Smooth muscle cell (in vitro differentiated cells): Measurements from ENCODE around the gene PSD. TPM values are rescaled to one million over a fixed set of nuclear protein-coding genes. Genes with fewer than 3 reads are reported as not detected.

Experiments used
- DNase-seq: peaks from one replicate; lab custom pipeline; 2025; ENCODE audit not compliant: unreplicated experiment; lab: John Stamatoyannopoulos, UW
- H2AFZ ChIP-seq: fragments of 200-600 bp; sonication (generic); 2 replicates; pipeline ENCODE4 v1.6.0; 2016; ENCODE audit warnings: antibody characterized with exemption, low read depth, mild to moderate bottlenecking
- H3F3A ChIP-seq: fragments of 200-600 bp; sonication (generic); 2 replicates; pipeline ENCODE4 v1.6.0; 2017; ENCODE audit warnings: antibody characterized with exemption, low read depth
- H3K27ac ChIP-seq: fragments of 200-600 bp; sonication (generic); 2 replicates; pipeline ENCODE4 v1.5.1; 2016; ENCODE audit warnings: low read depth, mild to moderate bottlenecking
- H3K27me3 ChIP-seq: fragments of 200-600 bp; sonication (generic); 2 replicates; pipeline ENCODE4 v1.6.1; 2016; ENCODE audit warnings: low read depth, mild to moderate bottlenecking
- H3K36me3 ChIP-seq: fragments of 200-600 bp; sonication (generic); 2 replicates; pipeline ENCODE4 v1.5.1; 2016; ENCODE audit warnings: low read depth
- H3K4me1 ChIP-seq: fragments of 200-600 bp; sonication (generic); 2 replicates; pipeline ENCODE4 v1.5.1; 2016; ENCODE audit warnings: low read depth
- H3K4me2 ChIP-seq: fragments of 200-600 bp; sonication (generic); 2 replicates; pipeline ENCODE4 v1.6.0; 2016; ENCODE audit warnings: mild to moderate bottlenecking
- H3K4me3 ChIP-seq: fragments of 200-600 bp; sonication (generic); 2 replicates; pipeline ENCODE4 v1.5.1; 2016; ENCODE audit warnings: mild to moderate bottlenecking
- H3K79me2 ChIP-seq: fragments of 200-600 bp; sonication (generic); 2 replicates; pipeline ENCODE4 v1.6.0; 2016; ENCODE audit warnings: low read depth, mild to moderate bottlenecking
- H3K9ac ChIP-seq: fragments of 200-600 bp; sonication (generic); 2 replicates; pipeline ENCODE4 v1.6.0; 2016; ENCODE audit warnings: low read depth
- H3K9me3 ChIP-seq: fragments of 200-600 bp; sonication (generic); replicated peaks from 2 replicates; pipeline ENCODE4 v1.5.1; 2016; ENCODE audit warnings: low read depth
- H4K20me1 ChIP-seq: fragments of 200-600 bp; sonication (generic); 2 replicates; pipeline ENCODE4 v1.6.0; 2016; ENCODE audit warnings: low read depth
- CTCF ChIP-seq: fragments of 200-600 bp; sonication (generic); IDR thresholded peaks from 2 replicates; pipeline ENCODE4 v1.5.1; 2017; ENCODE audit warnings: borderline replicate concordance, mild to moderate bottlenecking, antibody characterized with exemption; ENCODE audit not compliant: insufficient read depth, poor library complexity, severe bottlenecking
- WGBS: methylation state at CpG from one replicate; pipeline ENCODE4 v1.1.7; 2016; ENCODE audit warnings: low lambda C conversion rate; 5-methylcytosine and 5-hydroxymethylcytosine counted together
- polyA plus RNA-seq: library from polyadenylated mRNA; unstranded; fragments of >200 nt; fragmentation: Nextera tagmentation; extraction: Ambion mirVana; gene quantifications from 2 replicates; pipeline ENCODE4 v1.2.1, GENCODE V29; 2016
- total RNA-seq: library from RNA; depleted of rRNA; stranded (reverse); fragments of >200 nt; gene quantifications from 2 replicates; pipeline ENCODE4 v1.2.3, GENCODE V29; 2014

Gene PSD
- total and polyA plus RNA-seq, 2 experiments from 2014 or later = 4.1 to 31.6 TPM

GRCh38 chr10:102375250-102375649, 43.3 kb downstream of the PSD start:
- Histone ChIP-seq H2AFZ (no peak overlapping the region), H4K20me1 (peaks cover 13% of the 10 kb centered on the region), H3K4me3 (no peak overlapping the region), H3F3A (no peaks in the 10 kb centered on the region), H3K79me2 (no peaks in the 10 kb centered on the region), H3K4me1 (no peaks in the 10 kb centered on the region), H3K9me3 (no peaks in the 10 kb centered on the region), H3K36me3 (peaks cover 19% of the 10 kb centered on the region), H3K4me2 (no peak overlapping the region), H3K27ac (no peak overlapping the region), H3K9ac (no peak overlapping the region), H3K27me3 (no peaks in the 10 kb centered on the region)
- no peak for DNase-seq
- peak; percentile 9 for TF ChIP-seq CTCF
- WGBS = 95% methylated on average over 7 of the region's 7 CpGs

DNA sequence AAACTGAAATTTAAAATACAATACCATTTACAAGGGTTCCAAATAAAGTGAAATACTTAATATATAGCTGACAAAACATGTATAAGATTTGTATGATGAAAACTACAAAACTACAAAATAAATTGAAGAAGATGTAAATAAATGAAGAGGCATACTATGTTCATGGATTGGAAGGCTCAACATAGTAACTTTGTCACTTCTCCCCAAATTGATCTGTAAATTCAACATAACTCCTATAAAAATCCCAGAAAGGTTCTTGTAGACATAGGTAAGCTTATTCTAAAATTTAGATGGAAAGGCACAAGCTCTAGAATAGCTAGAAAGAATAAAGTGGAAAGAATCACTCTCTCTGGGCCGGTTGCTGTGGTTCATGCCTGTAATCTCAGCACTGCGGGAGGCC, 47.3 kb downstream of the PSD start:
- H3K4me2 ChIP-seq = no peak overlapping the region
- H3K4me1 ChIP-seq = no peaks in the 10 kb centered on the region
- no peak overlapping the region for H3K27ac ChIP-seq
- no peaks in the 10 kb centered on the region for H3F3A ChIP-seq
- no peak for DNase-seq
- H4K20me1 ChIP-seq = peaks cover 28% of the 10 kb centered on the region
- TF ChIP-seq CTCF = no peak
- H3K36me3 ChIP-seq = peaks cover 25% of the 10 kb centered on the region
- no peaks in the 10 kb centered on the region for H3K79me2 ChIP-seq
- no peaks in the 10 kb centered on the region for H3K27me3 ChIP-seq
- H3K9me3 ChIP-seq = no peaks in the 10 kb centered on the region
- H3K4me3 ChIP-seq = no peak overlapping the region
- H3K9ac ChIP-seq = no peak overlapping the region
- H2AFZ ChIP-seq = no peak overlapping the region
- WGBS = 100% methylated on average over 2 of the region's 2 CpGs

GRCh38 chr10:102368077-102368476, 50.5 kb downstream of the PSD start:
- Histone ChIP-seq H3K36me3 (peaks cover 31% of the 10 kb centered on the region), H3K27me3 (no peaks in the 10 kb centered on the region), H3K4me1 (no peaks in the 10 kb centered on the region), H2AFZ (no peak overlapping the region), H3K79me2 (no peaks in the 10 kb centered on the region), H3K9ac (no peak overlapping the region), H3K4me3 (no peak overlapping the region), H4K20me1 (peaks cover 34% of the 10 kb centered on the region), H3F3A (no peaks in the 10 kb centered on the region), H3K4me2 (no peak overlapping the region), H3K9me3 (no peaks in the 10 kb centered on the region), H3K27ac (no peak overlapping the region)
- 76% methylated on average over 3 of the region's 3 CpGs for WGBS
- TF ChIP-seq CTCF = no peak
- no peak for DNase-seq

GRCh38 chr10:102367441-102367840, 51.1 kb downstream of the PSD start:
- no peak overlapping the region for H3K27ac ChIP-seq
- H3K4me1 ChIP-seq = no peaks in the 10 kb centered on the region
- 97% methylated on average over 1 of the region's 1 CpG for WGBS
- H3K79me2 ChIP-seq = no peaks in the 10 kb centered on the region
- H3K4me2 ChIP-seq = no peak overlapping the region
- H3K9ac ChIP-seq = no peak overlapping the region
- H3F3A ChIP-seq = no peaks in the 10 kb centered on the region
- TF ChIP-seq CTCF = no peak
- no peak for DNase-seq
- H3K4me3 ChIP-seq = no peak overlapping the region
- no peak overlapping the region for H2AFZ ChIP-seq
- H3K9me3 ChIP-seq = no peaks in the 10 kb centered on the region
- peaks cover 26% of the 10 kb centered on the region for H3K36me3 ChIP-seq
- H3K27me3 ChIP-seq = no peaks in the 10 kb centered on the region
- H4K20me1 ChIP-seq = peaks cover 40% of the 10 kb centered on the region
